ENCODE measurements around the gene SGPL1.
"Not testable (repeated sequence)": the region's sequence is repeated elsewhere in the genome, so short reads cannot be mapped to it uniquely, and the experiment has no call there.

The SGPL1 gene

GRCh38 chr10:70911386-70911785, 95.6 kb downstream of the SGPL1 start:
- no peak for DNase-seq (ENCODE audit: low spot score)
- no peaks in the 10 kb centered on the region for H3K27me3 Mint-ChIP-seq (ENCODE audit: low read depth)
- no peaks in the 10 kb centered on the region for H3K36me3 Mint-ChIP-seq (ENCODE audit: low read depth)
- H3K27ac Mint-ChIP-seq, result no peak overlapping the region
- no peaks in the 10 kb centered on the region for H3K9me3 Mint-ChIP-seq
- H3K4me1 Mint-ChIP-seq (ENCODE audit: low read depth), result no peaks in the 10 kb centered on the region
- H3K4me3 Mint-ChIP-seq, result no peak overlapping the region

- Mint-ChIP-seq H3K4me1 (ENCODE audit: low read depth) (no peaks in the 10 kb centered on the region), H3K9me3 (no peaks in the 10 kb centered on the region), H3K27me3 (ENCODE audit: low read depth) (no peaks in the 10 kb centered on the region), H3K4me3 (no peak overlapping the region), H3K36me3 (ENCODE audit: low read depth) (no peaks in the 10 kb centered on the region), H3K27ac (no peak overlapping the region)
- no peak for DNase-seq (ENCODE audit: low spot score)
Observed at GRCh38 chr10:70912556-70912955, 96.8 kb downstream of the SGPL1 start.

- H3K4me1 Mint-ChIP-seq (ENCODE audit: low read depth), result no peaks in the 10 kb centered on the region
- no peaks in the 10 kb centered on the region for H3K36me3 Mint-ChIP-seq (ENCODE audit: low read depth)
- DNase-seq (ENCODE audit: low spot score), result no peak
- H3K27ac Mint-ChIP-seq, result no peak overlapping the region
- no peak overlapping the region for H3K4me3 Mint-ChIP-seq
- no peaks in the 10 kb centered on the region for H3K27me3 Mint-ChIP-seq (ENCODE audit: low read depth)
- no peaks in the 10 kb centered on the region for H3K9me3 Mint-ChIP-seq
Observed at GRCh38 chr10:70913191-70913892, 97.6 kb downstream of the SGPL1 start.

- Mint-ChIP-seq H3K27ac (no peak overlapping the region), H3K27me3 (ENCODE audit: low read depth) (no peaks in the 10 kb centered on the region), H3K36me3 (ENCODE audit: low read depth) (no peaks in the 10 kb centered on the region), H3K9me3 (no peaks in the 10 kb centered on the region), H3K4me1 (ENCODE audit: low read depth) (no peaks in the 10 kb centered on the region), H3K4me3 (no peak overlapping the region)
- DNase-seq (ENCODE audit: low spot score), result no peak
Observed at GRCh38 chr10:70913893-70914240, 98.1 kb downstream of the SGPL1 start.

GRCh38 chr10:70914316-70914864, 98.6 kb downstream of the SGPL1 start:
- H3K27ac Mint-ChIP-seq, result no peak overlapping the region
- no peaks in the 10 kb centered on the region for H3K36me3 Mint-ChIP-seq (ENCODE audit: low read depth)
- no peak overlapping the region for H3K4me3 Mint-ChIP-seq
- no peak for DNase-seq (ENCODE audit: low spot score)
- no peaks in the 10 kb centered on the region for H3K4me1 Mint-ChIP-seq (ENCODE audit: low read depth)
- H3K9me3 Mint-ChIP-seq, result no peaks in the 10 kb centered on the region
- H3K27me3 Mint-ChIP-seq (ENCODE audit: low read depth), result no peaks in the 10 kb centered on the region

- no peaks in the 10 kb centered on the region for H3K27me3 Mint-ChIP-seq (ENCODE audit: low read depth)
- H3K9me3 Mint-ChIP-seq, result no peaks in the 10 kb centered on the region
- H3K36me3 Mint-ChIP-seq (ENCODE audit: low read depth), result no peaks in the 10 kb centered on the region
- no peak overlapping the region for H3K4me3 Mint-ChIP-seq
- no peak for DNase-seq (ENCODE audit: low spot score)
- no peak overlapping the region for H3K27ac Mint-ChIP-seq
- no peaks in the 10 kb centered on the region for H3K4me1 Mint-ChIP-seq (ENCODE audit: low read depth)
Observed at GRCh38 chr10:70915206-70915605, 99.5 kb downstream of the SGPL1 start.

GRCh38 chr10:70915806-70916205, 100.1 kb downstream of the SGPL1 start:
- Mint-ChIP-seq H3K27ac (no peak overlapping the region), H3K9me3 (no peaks in the 10 kb centered on the region), H3K27me3 (ENCODE audit: low read depth) (no peaks in the 10 kb centered on the region), H3K4me3 (no peak overlapping the region), H3K36me3 (ENCODE audit: low read depth) (no peaks in the 10 kb centered on the region), H3K4me1 (ENCODE audit: low read depth) (no peaks in the 10 kb centered on the region)
- no peak for DNase-seq (ENCODE audit: low spot score)

- Mint-ChIP-seq H3K4me3 (no peak overlapping the region), H3K27me3 (ENCODE audit: low read depth) (no peaks in the 10 kb centered on the region), H3K9me3 (no peaks in the 10 kb centered on the region), H3K36me3 (ENCODE audit: low read depth) (no peaks in the 10 kb centered on the region), H3K27ac (no peak overlapping the region), H3K4me1 (ENCODE audit: low read depth) (no peaks in the 10 kb centered on the region)
- no peak for DNase-seq (ENCODE audit: low spot score)
Observed at GRCh38 chr10:70916241-70916640, 100.5 kb downstream of the SGPL1 start.

- no peak for DNase-seq (ENCODE audit: low spot score)
- Mint-ChIP-seq H3K9me3 (no peaks in the 10 kb centered on the region), H3K4me1 (ENCODE audit: low read depth) (no peaks in the 10 kb centered on the region), H3K36me3 (ENCODE audit: low read depth) (no peaks in the 10 kb centered on the region), H3K27me3 (ENCODE audit: low read depth) (peaks cover 3% of the 10 kb centered on the region), H3K27ac (no peak overlapping the region), H3K4me3 (no peak overlapping the region)
Observed at GRCh38 chr10:70917226-70917625, 101.5 kb downstream of the SGPL1 start.

GRCh38 chr10:70917635-70918034, 101.9 kb downstream of the SGPL1 start:
- Mint-ChIP-seq H3K27me3 (ENCODE audit: low read depth) (peaks cover 3% of the 10 kb centered on the region), H3K27ac (no peak overlapping the region), H3K9me3 (no peaks in the 10 kb centered on the region), H3K36me3 (ENCODE audit: low read depth) (no peaks in the 10 kb centered on the region), H3K4me1 (ENCODE audit: low read depth) (no peaks in the 10 kb centered on the region), H3K4me3 (no peak overlapping the region)
- DNase-seq (ENCODE audit: low spot score), result no peak

GRCh38 chr10:70918851-70919530, 103.2 kb downstream of the SGPL1 start:
- Mint-ChIP-seq H3K4me3 (no peak overlapping the region), H3K36me3 (ENCODE audit: low read depth) (no peaks in the 10 kb centered on the region), H3K27ac (no peak overlapping the region), H3K9me3 (no peaks in the 10 kb centered on the region), H3K4me1 (ENCODE audit: low read depth) (no peaks in the 10 kb centered on the region), H3K27me3 (ENCODE audit: low read depth) (peaks cover 3% of the 10 kb centered on the region)
- no peak for DNase-seq (ENCODE audit: low spot score)

GRCh38 chr10:70919906-70920305, 104.2 kb downstream of the SGPL1 start:
- H3K4me3 Mint-ChIP-seq; H3K27me3 Mint-ChIP-seq (ENCODE audit: low read depth); H3K9me3 Mint-ChIP-seq; H3K4me1 Mint-ChIP-seq (ENCODE audit: low read depth); H3K36me3 Mint-ChIP-seq (ENCODE audit: low read depth); H3K27ac Mint-ChIP-seq; DNase-seq (ENCODE audit: low spot score): not testable (repeated sequence)

- H3K9me3 Mint-ChIP-seq, result no peaks in the 10 kb centered on the region
- H3K36me3 Mint-ChIP-seq (ENCODE audit: low read depth), result no peaks in the 10 kb centered on the region
- H3K4me3 Mint-ChIP-seq, result no peak overlapping the region
- peaks cover under 1% of the 10 kb centered on the region for H3K4me1 Mint-ChIP-seq (ENCODE audit: low read depth)
- no peak overlapping the region for H3K27ac Mint-ChIP-seq
- DNase-seq (ENCODE audit: low spot score), result no peak
- H3K27me3 Mint-ChIP-seq (ENCODE audit: low read depth), result peaks cover 3% of the 10 kb centered on the region
Observed at GRCh38 chr10:70920519-70920918, 104.8 kb downstream of the SGPL1 start.

- Mint-ChIP-seq H3K27me3 (ENCODE audit: low read depth) (peaks cover 3% of the 10 kb centered on the region), H3K4me1 (ENCODE audit: low read depth) (peaks cover 1% of the 10 kb centered on the region), H3K36me3 (ENCODE audit: low read depth) (no peaks in the 10 kb centered on the region), H3K27ac (no peak overlapping the region), H3K9me3 (no peaks in the 10 kb centered on the region), H3K4me3 (no peak overlapping the region)
- no peak for DNase-seq (ENCODE audit: low spot score)
Observed at GRCh38 chr10:70921285-70921684, 105.5 kb downstream of the SGPL1 start.

Measured in T-helper 2 cell treated with Interferon-gamma antibody and Interleukin-4, amounts not matched to agents 5 μg/mL and 100 μg/mL, for 36 hours (primary cell).